Measurements from ENCODE around the gene TAS2R19. TPM values are rescaled to one million over a fixed set of nuclear protein-coding genes. Genes with fewer than 3 reads are reported as not detected.
"Not testable (repeated sequence)": the region's sequence is repeated elsewhere in the genome, so short reads cannot be mapped to it uniquely, and the experiment has no call there.

Gene TAS2R19
- total RNA-seq, 1 donor from 2014 or later, result 2.2 TPM

DNA sequence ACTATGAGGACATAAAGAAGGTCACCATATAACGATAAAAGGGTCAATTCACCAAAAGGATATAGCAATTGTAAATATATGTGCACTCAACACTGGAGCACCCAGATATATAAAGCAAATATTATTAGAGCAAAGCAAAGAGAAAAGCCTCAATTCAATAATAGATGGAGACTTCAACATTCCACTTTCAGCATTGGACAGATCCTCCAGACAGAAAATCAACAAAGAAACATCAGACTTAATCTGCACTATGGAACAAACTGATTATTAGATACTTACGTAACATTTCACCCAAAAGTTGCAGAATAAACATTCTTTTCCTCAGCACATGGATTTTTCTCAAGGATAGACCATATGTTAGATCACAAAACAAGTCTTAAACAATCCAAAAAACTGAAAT, 18.9 kb upstream of the TAS2R19 start:
- not testable (repeated sequence) for H3K9me3 Mint-ChIP-seq (ENCODE audit: unreplicated experiment); FAIRE-seq; H3K27me3 ChIP-seq (ENCODE audit: insufficient read depth, low read length); H3K79me2 ChIP-seq (ENCODE audit: insufficient read depth, low read length); H3K4me1 ChIP-seq (ENCODE audit: insufficient read depth, low read length); H3K4me3 Mint-ChIP-seq (ENCODE audit: unreplicated experiment); H3K4me3 ChIP-seq (ENCODE audit: insufficient read depth, low read depth, low read length); H3K9me3 ChIP-seq (ENCODE audit: insufficient read depth, low read depth, low read length); H2AFZ ChIP-seq (ENCODE audit: low read depth, low read length); H3K36me3 Mint-ChIP-seq (ENCODE audit: low read depth, unreplicated experiment); H3K36me3 ChIP-seq (ENCODE audit: insufficient read depth, low read length); H3K27ac ChIP-seq (ENCODE audit: low read depth, low read length); H3K27ac Mint-ChIP-seq (ENCODE audit: unreplicated experiment); H3K4me1 Mint-ChIP-seq (ENCODE audit: low read depth, unreplicated experiment); H3K27me3 Mint-ChIP-seq (ENCODE audit: low read depth, unreplicated experiment); H3K9ac ChIP-seq (ENCODE audit: low read length); DNase-seq (ENCODE audit: low read depth); H3K4me2 ChIP-seq (ENCODE audit: low read length)
- peaks cover 15% of the 10 kb centered on the region for H4K20me1 ChIP-seq (ENCODE audit: insufficient read depth, low read length)

DNA sequence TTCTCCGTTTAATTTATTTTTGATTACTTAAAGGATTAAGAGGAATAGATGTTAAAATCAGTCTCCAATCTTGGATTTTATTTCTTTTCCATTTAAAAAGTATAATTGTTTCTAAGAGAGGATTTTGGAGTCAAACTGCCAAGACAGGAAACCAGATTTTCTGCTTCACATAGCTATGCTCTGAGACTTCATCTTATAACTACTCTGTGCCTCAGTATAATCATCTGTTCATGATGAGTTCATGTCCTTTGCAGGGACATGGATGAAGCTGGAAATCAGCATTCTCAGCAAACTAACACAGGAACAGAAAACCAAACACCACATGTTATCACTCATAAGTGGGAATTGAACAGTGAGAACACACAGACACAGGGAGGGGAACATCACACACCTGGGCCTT, 17.7 kb upstream of the TAS2R19 start:
- DNase-seq (ENCODE audit: low read depth), result no peak

DNA sequence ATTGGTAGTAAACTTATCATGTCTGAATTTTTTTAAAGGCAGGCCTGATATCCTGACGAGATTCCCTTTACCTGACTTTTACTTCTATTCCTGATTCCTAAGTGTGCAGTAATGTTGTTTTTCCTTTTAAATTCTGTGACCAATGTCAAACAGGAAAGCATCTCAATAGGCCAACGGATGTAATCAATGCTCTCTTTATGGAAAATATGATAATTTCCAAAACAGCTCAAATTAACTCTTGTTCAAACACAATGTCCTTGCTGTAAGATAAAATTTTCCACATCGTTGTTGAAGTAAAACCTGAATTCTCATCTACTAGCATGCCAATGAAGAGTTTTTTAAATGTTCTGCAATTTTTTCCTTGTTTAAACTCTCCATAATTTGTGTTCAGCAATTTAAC, 16.8 kb upstream of the TAS2R19 start:
- Mint-ChIP-seq H3K27ac (ENCODE audit: unreplicated experiment) (no peak overlapping the region), H3K27me3 (ENCODE audit: low read depth, unreplicated experiment) (no peaks in the 10 kb centered on the region), H3K4me1 (ENCODE audit: low read depth, unreplicated experiment) (peaks cover 3% of the 10 kb centered on the region), H3K36me3 (ENCODE audit: low read depth, unreplicated experiment) (peaks cover 4% of the 10 kb centered on the region), H3K4me3 (ENCODE audit: unreplicated experiment) (no peak overlapping the region), H3K9me3 (ENCODE audit: unreplicated experiment) (no peaks in the 10 kb centered on the region)
- H2AFZ ChIP-seq (ENCODE audit: low read depth, low read length), result no peak overlapping the region
- peaks cover 12% of the 10 kb centered on the region for H4K20me1 ChIP-seq (ENCODE audit: insufficient read depth, low read length)
- no peaks in the 10 kb centered on the region for H3K9me3 ChIP-seq (ENCODE audit: insufficient read depth, low read depth, low read length)
- DNase-seq (ENCODE audit: low read depth), result no peak
- H3K79me2 ChIP-seq (ENCODE audit: insufficient read depth, low read length), result peaks cover 5% of the 10 kb centered on the region
- H3K36me3 ChIP-seq (ENCODE audit: insufficient read depth, low read length), result no peaks in the 10 kb centered on the region
- no peak overlapping the region for H3K4me2 ChIP-seq (ENCODE audit: low read length)
- FAIRE-seq, result no peak
- no peaks in the 10 kb centered on the region for H3K4me1 ChIP-seq (ENCODE audit: insufficient read depth, low read length)
- H3K4me3 ChIP-seq (ENCODE audit: insufficient read depth, low read depth, low read length), result no peak overlapping the region
- no peaks in the 10 kb centered on the region for H3K27me3 ChIP-seq (ENCODE audit: insufficient read depth, low read length)
- no peak for TF ChIP-seq EZH2 (IDR thresholded peaks at IDR 0.05; ENCODE audit: insufficient read depth, low read length)
- TF ChIP-seq, protein P1, sequence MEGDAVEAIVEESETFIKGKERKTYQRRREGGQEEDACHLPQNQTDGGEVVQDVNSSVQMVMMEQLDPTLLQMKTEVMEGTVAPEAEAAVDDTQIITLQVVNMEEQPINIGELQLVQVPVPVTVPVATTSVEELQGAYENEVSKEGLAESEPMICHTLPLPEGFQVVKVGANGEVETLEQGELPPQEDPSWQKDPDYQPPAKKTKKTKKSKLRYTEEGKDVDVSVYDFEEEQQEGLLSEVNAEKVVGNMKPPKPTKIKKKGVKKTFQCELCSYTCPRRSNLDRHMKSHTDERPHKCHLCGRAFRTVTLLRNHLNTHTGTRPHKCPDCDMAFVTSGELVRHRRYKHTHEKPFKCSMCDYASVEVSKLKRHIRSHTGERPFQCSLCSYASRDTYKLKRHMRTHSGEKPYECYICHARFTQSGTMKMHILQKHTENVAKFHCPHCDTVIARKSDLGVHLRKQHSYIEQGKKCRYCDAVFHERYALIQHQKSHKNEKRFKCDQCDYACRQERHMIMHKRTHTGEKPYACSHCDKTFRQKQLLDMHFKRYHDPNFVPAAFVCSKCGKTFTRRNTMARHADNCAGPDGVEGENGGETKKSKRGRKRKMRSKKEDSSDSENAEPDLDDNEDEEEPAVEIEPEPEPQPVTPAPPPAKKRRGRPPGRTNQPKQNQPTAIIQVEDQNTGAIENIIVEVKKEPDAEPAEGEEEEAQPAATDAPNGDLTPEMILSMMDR (IDR thresholded peaks at IDR 0.05; ENCODE audit: insufficient read depth, low read depth, low read length), result no peak
- no peak overlapping the region for H3K9ac ChIP-seq (ENCODE audit: low read length)
- no peak overlapping the region for H3K27ac ChIP-seq (ENCODE audit: low read depth, low read length)

More for the DNA sequence above, 17.7 kb upstream of the TAS2R19 start:
- FAIRE-seq, result no peak
- H2AFZ ChIP-seq (ENCODE audit: low read depth, low read length), result no peak overlapping the region
- H3K27ac ChIP-seq (ENCODE audit: low read depth, low read length), result no peak overlapping the region
- H3K9ac ChIP-seq (ENCODE audit: low read length), result no peak overlapping the region
- no peak overlapping the region for H3K4me2 ChIP-seq (ENCODE audit: low read length)
- no peaks in the 10 kb centered on the region for H3K9me3 Mint-ChIP-seq (ENCODE audit: unreplicated experiment)
- no peaks in the 10 kb centered on the region for H3K9me3 ChIP-seq (ENCODE audit: insufficient read depth, low read depth, low read length)
- peaks cover 8% of the 10 kb centered on the region for H3K79me2 ChIP-seq (ENCODE audit: insufficient read depth, low read length)
- peaks cover 15% of the 10 kb centered on the region for H4K20me1 ChIP-seq (ENCODE audit: insufficient read depth, low read length)
- H3K4me3 Mint-ChIP-seq (ENCODE audit: unreplicated experiment), result no peak overlapping the region
- H3K4me1 ChIP-seq (ENCODE audit: insufficient read depth, low read length), result no peaks in the 10 kb centered on the region
- peaks cover 8% of the 10 kb centered on the region for H3K36me3 Mint-ChIP-seq (ENCODE audit: low read depth, unreplicated experiment)
- H3K36me3 ChIP-seq (ENCODE audit: insufficient read depth, low read length), result no peaks in the 10 kb centered on the region
- TF ChIP-seq EZH2 (IDR thresholded peaks at IDR 0.05; ENCODE audit: insufficient read depth, low read length), result no peak
- TF ChIP-seq, protein P1 (IDR thresholded peaks at IDR 0.05; ENCODE audit: insufficient read depth, low read depth, low read length), result no peak
- no peaks in the 10 kb centered on the region for H3K27me3 ChIP-seq (ENCODE audit: insufficient read depth, low read length)
- no peak overlapping the region for H3K4me3 ChIP-seq (ENCODE audit: insufficient read depth, low read depth, low read length)
- no peaks in the 10 kb centered on the region for H3K27me3 Mint-ChIP-seq (ENCODE audit: low read depth, unreplicated experiment)
- peaks cover 3% of the 10 kb centered on the region for H3K4me1 Mint-ChIP-seq (ENCODE audit: low read depth, unreplicated experiment)
- no peak overlapping the region for H3K27ac Mint-ChIP-seq (ENCODE audit: unreplicated experiment)

DNA sequence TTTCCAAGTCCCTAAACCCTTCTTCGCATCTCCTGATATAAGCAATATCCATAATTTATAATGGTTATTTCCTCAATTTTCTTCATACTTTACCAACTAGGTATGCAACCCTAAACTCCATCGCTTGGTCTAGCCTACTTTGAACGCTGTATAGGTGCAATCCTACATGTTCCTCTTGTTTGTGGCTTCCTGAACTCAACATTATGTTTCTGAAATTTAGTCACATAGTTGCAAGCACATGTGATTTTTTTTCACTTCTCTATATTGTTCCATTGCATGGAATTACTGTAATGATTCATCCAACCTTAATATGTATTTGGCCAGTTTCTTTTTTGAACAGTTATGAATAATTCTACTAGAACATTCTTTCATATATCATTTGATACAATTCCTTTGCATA, 11.5 kb upstream of the TAS2R19 start:
- H4K20me1 ChIP-seq (ENCODE audit: insufficient read depth, low read length); H3K4me1 ChIP-seq (ENCODE audit: insufficient read depth, low read length); H3K9ac ChIP-seq (ENCODE audit: low read length); H3K36me3 ChIP-seq (ENCODE audit: insufficient read depth, low read length); H3K4me3 Mint-ChIP-seq (ENCODE audit: unreplicated experiment); H3K4me2 ChIP-seq (ENCODE audit: low read length); H3K79me2 ChIP-seq (ENCODE audit: insufficient read depth, low read length); H3K9me3 ChIP-seq (ENCODE audit: insufficient read depth, low read depth, low read length); H3K27ac Mint-ChIP-seq (ENCODE audit: unreplicated experiment); H3K27me3 ChIP-seq (ENCODE audit: insufficient read depth, low read length); DNase-seq (ENCODE audit: low read depth); H3K27ac ChIP-seq (ENCODE audit: low read depth, low read length); H3K36me3 Mint-ChIP-seq (ENCODE audit: low read depth, unreplicated experiment); H3K9me3 Mint-ChIP-seq (ENCODE audit: unreplicated experiment); FAIRE-seq; H3K4me1 Mint-ChIP-seq (ENCODE audit: low read depth, unreplicated experiment); H2AFZ ChIP-seq (ENCODE audit: low read depth, low read length); H3K27me3 Mint-ChIP-seq (ENCODE audit: low read depth, unreplicated experiment); H3K4me3 ChIP-seq (ENCODE audit: insufficient read depth, low read depth, low read length): not testable (repeated sequence)

Measured in astrocyte (in vitro differentiated cells and primary cell).